Activated B cell treated with CpG ODN at 0.5 μM for 24 hours (primary cell): Measurements from ENCODE around the gene GZMB. TPM values are rescaled to one million over a fixed set of nuclear protein-coding genes. Genes with fewer than 3 reads are reported as not detected.
"Not testable (repeated sequence)": the region's sequence is repeated elsewhere in the genome, so short reads cannot be mapped to it uniquely, and the experiment has no call there.

Experiments
- ATAC-seq: fragments of 200-7000 bp; cut with Tn5 transposase; one replicate; pipeline ENCODE4 v1.10.0; 2021; ENCODE audit warnings: low read depth, mild to moderate bottlenecking, moderate library complexity
- CTCF ChIA-PET: fragments of 350-600 bp; sonication (Branson Sonifier 250); formaldehyde crosslinking; loops from one replicate; lab custom pipeline; 2021; ENCODE audit warnings: antibody characterized with exemption; lab: Charles Lee
- POLR2A ChIA-PET: fragments of 350-600 bp; sonication (Branson Sonifier 250); formaldehyde crosslinking; loops from one replicate; lab custom pipeline; 2021; ENCODE audit warnings: antibody characterized with exemption; lab: Charles Lee
- DNase-seq: peaks from one replicate; pipeline ENCODE4 v3.0.0; 2022
- H3K27ac Mint-ChIP-seq: one replicate; pipeline ENCODE4 v1.8.0; 2020; ENCODE audit warnings: mixed read lengths
- H3K27me3 Mint-ChIP-seq: one replicate; pipeline ENCODE4 v1.8.0; 2021; ENCODE audit warnings: mixed read lengths
- H3K36me3 Mint-ChIP-seq: one replicate; pipeline ENCODE4 v1.8.0; 2021; ENCODE audit warnings: low read depth, mixed read lengths
- H3K4me1 Mint-ChIP-seq: one replicate; pipeline ENCODE4 v1.8.0; 2021; ENCODE audit warnings: mixed read lengths
- H3K4me3 Mint-ChIP-seq: one replicate; pipeline ENCODE4 v1.8.0; 2020; ENCODE audit warnings: mild to moderate bottlenecking, mixed read lengths
- H3K9me3 Mint-ChIP-seq: one replicate; pipeline ENCODE4 v1.8.0; 2020; ENCODE audit warnings: mixed read lengths
- CTCF ChIP-seq: fragments of 200-600 bp; IDR thresholded peaks from one replicate; pipeline ENCODE4 v1.8.0; 2022; ENCODE audit warnings: antibody characterized with exemption, mild to moderate bottlenecking
- intact Hi-C: fragments of 100-400 bp; cut with micrococcal nuclease; formaldehyde crosslinking; loops from one replicate; pipeline ENCODE4 v1.15.1; 2024
- total RNA-seq: library from RNA; stranded (reverse); gene quantifications from 2 replicates; pipeline ENCODE4 v1.2.3, GENCODE V29; 2022

GZMB gene
- total RNA-seq, 1 donor from 2014 or later = 2.9 TPM

DNA sequence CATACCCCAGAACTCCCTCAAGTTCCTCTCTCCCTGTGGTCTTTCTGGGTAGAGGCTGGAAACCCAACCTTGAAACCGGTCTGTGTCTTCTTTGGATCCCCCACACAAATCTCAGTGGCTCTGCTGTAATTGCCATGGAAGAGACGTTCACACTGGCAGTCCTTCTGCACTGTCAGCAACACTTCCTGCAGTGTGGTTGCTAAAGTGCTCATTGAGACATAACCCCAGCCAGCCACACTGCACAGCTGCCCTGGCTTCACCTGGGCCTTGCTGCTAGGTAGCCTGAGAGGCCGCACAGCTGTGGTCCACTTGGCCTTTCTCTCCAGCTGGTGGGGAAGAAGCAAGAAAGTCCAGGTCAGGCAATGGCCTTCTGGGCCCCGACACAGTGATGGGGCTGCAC is 26.9 kb downstream of the GZMB start:
- H3K36me3 Mint-ChIP-seq = no peaks in the 10 kb centered on the region
- no peak overlapping the region for H3K27ac Mint-ChIP-seq
- ATAC-seq (no peak), DNase-seq (no peak)
- H3K4me3 Mint-ChIP-seq = no peak overlapping the region
- no peak for TF ChIP-seq CTCF
- H3K27me3 Mint-ChIP-seq = peaks cover 2% of the 10 kb centered on the region
- H3K4me1 Mint-ChIP-seq = peaks cover 34% of the 10 kb centered on the region
- intact Hi-C loops = no loop called here
- POLR2A ChIA-PET = no interaction called here
- H3K9me3 Mint-ChIP-seq = peaks cover 4% of the 10 kb centered on the region
- CTCF ChIA-PET = interaction anchor here (2.5 kb wide), 1 partner anchor 73 kb away, joined by 34 read pairs; no protein-coding TSS in a partner anchor

- Mint-ChIP-seq H3K36me3 (no peaks in the 10 kb centered on the region), H3K4me3 (no peak overlapping the region), H3K27ac (no peak overlapping the region), H3K9me3 (peaks cover under 1% of the 10 kb centered on the region), H3K4me1 (peaks cover 34% of the 10 kb centered on the region), H3K27me3 (no peaks in the 10 kb centered on the region)
- CTCF ChIA-PET = interaction anchor here (0.8 to 2.5 kb wide), 8 partner anchors 21 to 526 kb away, joined by 3 to 34 read pairs (median 3); no protein-coding TSS in a partner anchor
- POLR2A ChIA-PET = interaction anchor here (1.1 kb wide), 1 partner anchor 98 kb away, joined by 4 read pairs; no protein-coding TSS in a partner anchor
- no peak for ATAC-seq
- no peak for DNase-seq
- intact Hi-C loops = no loop called here
- TF ChIP-seq CTCF = no peak
Observed at GRCh38 chr14:24606297-24606696, 27.7 kb downstream of the GZMB start.

DNA sequence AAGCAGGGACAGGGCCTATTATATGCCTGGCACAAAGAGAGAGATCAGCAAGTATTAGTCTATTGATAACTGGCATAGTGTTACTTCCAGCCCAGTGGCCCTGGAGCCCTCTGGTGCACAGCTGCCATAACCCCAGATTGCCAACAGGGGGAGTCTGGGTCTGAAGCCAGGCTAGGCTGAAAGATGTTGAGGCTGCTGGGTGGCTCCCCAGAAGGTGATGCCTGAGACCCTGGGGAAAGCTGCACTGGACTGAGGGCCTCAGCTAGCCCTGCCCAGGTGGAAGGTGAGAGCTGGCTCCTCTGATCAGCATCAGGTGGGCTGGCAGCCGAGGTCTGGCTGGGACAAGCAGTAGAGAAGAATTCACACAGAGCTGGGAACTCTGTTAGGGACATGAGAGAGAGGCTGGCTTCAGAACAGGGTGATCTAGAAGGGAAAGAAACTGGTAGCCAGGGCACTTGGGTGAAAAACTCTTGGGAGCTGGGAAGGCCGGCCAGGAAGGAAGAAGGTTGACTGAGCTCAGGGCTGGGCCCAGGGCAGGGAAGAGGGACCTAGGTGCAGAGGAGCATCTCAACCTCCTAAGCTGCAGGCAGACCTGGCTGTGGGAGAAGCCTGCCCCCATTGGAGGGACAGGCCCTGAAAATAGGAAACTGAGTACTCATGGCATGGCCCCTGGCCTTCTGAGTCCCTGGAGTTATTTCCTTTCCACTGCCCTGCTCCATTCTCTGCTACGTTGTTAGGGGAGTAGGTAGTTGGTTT is 28.4 kb downstream of the GZMB start:
- intact Hi-C loops = loop anchor here (1.0 kb wide), 3 partner anchors 74 to 546 kb away; no protein-coding TSS in a partner anchor
- peak; percentile 48 for DNase-seq
- CTCF ChIA-PET = interaction anchor here (0.8 to 2.5 kb wide), 9 partner anchors 21 to 527 kb away, joined by 3 to 34 read pairs (median 3); no protein-coding TSS in a partner anchor
- Mint-ChIP-seq H3K4me1 (peaks cover 34% of the 10 kb centered on the region), H3K27ac (no peak overlapping the region), H3K4me3 (no peak overlapping the region), H3K36me3 (no peaks in the 10 kb centered on the region), H3K27me3 (peaks cover 2% of the 10 kb centered on the region), H3K9me3 (no peaks in the 10 kb centered on the region)
- POLR2A ChIA-PET = interaction anchor here (1.1 kb wide), 1 partner anchor 99 kb away, joined by 4 read pairs; no protein-coding TSS in a partner anchor
- peak; percentile 95 for ATAC-seq
- peak; percentile 94 for TF ChIP-seq CTCF

DNA sequence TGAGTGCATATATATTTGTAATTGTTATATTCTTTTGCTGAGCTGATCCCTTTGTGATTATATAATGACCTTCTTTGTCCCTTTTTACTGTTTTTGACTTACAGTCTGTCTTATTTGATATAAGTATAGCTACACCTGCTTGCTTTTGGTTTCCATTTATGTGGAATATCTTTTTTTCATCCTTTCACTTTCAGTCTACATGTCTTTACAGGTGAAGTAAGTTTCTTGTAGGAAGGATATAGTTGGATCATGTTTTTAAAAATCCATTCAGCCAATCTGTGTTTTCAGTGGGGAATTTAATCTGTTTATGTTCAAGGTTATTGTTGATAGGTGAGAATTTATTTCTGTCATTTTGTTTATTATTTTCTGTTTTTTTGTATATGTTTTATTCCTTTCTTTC is 36.6 kb downstream of the GZMB start:
- Mint-ChIP-seq H3K4me1 (no peaks in the 10 kb centered on the region), H3K27me3 (peaks cover 34% of the 10 kb centered on the region), H3K9me3 (peaks cover 30% of the 10 kb centered on the region), H3K27ac (no peak overlapping the region), H3K4me3 (no peak overlapping the region), H3K36me3 (peaks cover 7% of the 10 kb centered on the region)
- intact Hi-C loops = no loop called here
- ChIA-PET POLR2A (no interaction called here), CTCF (no interaction called here)
- DNase-seq (no peak), ATAC-seq (no peak)
- no peak for TF ChIP-seq CTCF

GRCh38 chr14:24595073-24595808 is 38.7 kb downstream of the GZMB start:
- Mint-ChIP-seq H3K4me1 (no peaks in the 10 kb centered on the region), H3K4me3 (no peak overlapping the region), H3K27me3 (peaks cover 29% of the 10 kb centered on the region), H3K9me3 (peaks cover 30% of the 10 kb centered on the region), H3K36me3 (peaks cover 7% of the 10 kb centered on the region), H3K27ac (no peak overlapping the region)
- ATAC-seq (no peak), DNase-seq (no peak)
- TF ChIP-seq CTCF = no peak
- intact Hi-C loops = no loop called here
- POLR2A ChIA-PET = no interaction called here
- CTCF ChIA-PET = no interaction called here

- H3K27me3 Mint-ChIP-seq = peaks cover 23% of the 10 kb centered on the region
- peaks cover 15% of the 10 kb centered on the region for H3K9me3 Mint-ChIP-seq
- ATAC-seq, POLR2A ChIA-PET, H3K4me3 Mint-ChIP-seq, CTCF ChIA-PET, H3K36me3 Mint-ChIP-seq, H3K27ac Mint-ChIP-seq, DNase-seq, intact Hi-C loops, H3K4me1 Mint-ChIP-seq: not testable (repeated sequence)
Observed at GRCh38 chr14:24591004-24591403, 43.0 kb downstream of the GZMB start.

DNA sequence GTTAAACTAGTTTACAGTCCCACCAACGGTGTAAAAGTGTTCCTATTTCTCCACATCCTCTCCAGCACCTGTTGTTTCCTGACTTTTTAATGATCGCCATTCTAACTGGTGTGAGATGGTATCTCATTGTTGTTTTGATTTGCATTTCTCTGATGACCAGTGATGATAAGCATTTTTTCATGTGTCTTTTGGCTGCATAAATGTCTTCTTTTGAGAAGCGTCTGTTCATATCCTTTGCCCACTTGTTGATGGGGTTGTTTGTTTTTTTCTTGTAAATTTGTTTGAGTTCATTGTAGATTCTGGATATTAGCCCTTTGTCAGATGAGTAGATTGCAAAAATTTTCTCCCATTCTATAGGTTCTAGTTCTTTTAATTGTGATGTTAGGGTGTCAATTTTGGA is 49.6 kb downstream of the GZMB start:
- H3K36me3 Mint-ChIP-seq, H3K27ac Mint-ChIP-seq, intact Hi-C loops: not testable (repeated sequence)

More for the DNA sequence above, 49.6 kb downstream of the GZMB start:
- ATAC-seq, H3K27me3 Mint-ChIP-seq, H3K4me1 Mint-ChIP-seq, H3K4me3 Mint-ChIP-seq, DNase-seq, POLR2A ChIA-PET, CTCF ChIA-PET: not testable (repeated sequence)
- peaks cover 11% of the 10 kb centered on the region for H3K9me3 Mint-ChIP-seq
